Keratinocyte (primary cell): Measurements from ENCODE around the gene LRRC47. TPM values are rescaled to one million over a fixed set of nuclear protein-coding genes. Genes with fewer than 3 reads are reported as not detected.

Experiments used
- DNase-seq: peaks from one replicate; pipeline ENCODE4 v3.0.0-alpha.2; 2011; ENCODE audit warnings: low read depth, missing footprints, low spot score
- FAIRE-seq: peaks from 2 replicates; lab custom pipeline; 2011; peaks lifted over from hg19 to GRCh38; lab: Jason Lieb, UNC
- H2AFZ ChIP-seq: 2 replicates; pipeline ENCODE4 v1.6.0; 2012; ENCODE audit warnings: low read length, control low read depth, inconsistent platforms; ENCODE audit not compliant: control insufficient read depth
- H3K27ac ChIP-seq: 2 replicates; pipeline ENCODE4 v1.5.1; 2011; ENCODE audit warnings: low read length; ENCODE audit not compliant: control insufficient read depth, insufficient read depth
- H3K27me3 ChIP-seq: 3 replicates; pipeline ENCODE4 v1.6.0; 2011; ENCODE audit warnings: low read length; ENCODE audit not compliant: control insufficient read depth, insufficient read depth; ENCODE audit errors: extremely low read depth
- H3K36me3 ChIP-seq, 2 experiments: 2 replicates in 1 of 2; 3 replicates in 1 of 2; pipeline ENCODE4 v1.5.1; 2011; ENCODE audit warnings: low read length in 2 of 2, mild to moderate bottlenecking in 1 of 2; ENCODE audit not compliant: control insufficient read depth in 2 of 2, insufficient read depth in 2 of 2; ENCODE audit errors: extremely low read depth in 1 of 2
- H3K4me1 ChIP-seq: 3 replicates; pipeline ENCODE4 v1.5.1; 2011; ENCODE audit warnings: low read length; ENCODE audit not compliant: control insufficient read depth, insufficient read depth; ENCODE audit errors: extremely low read depth
- H3K4me2 ChIP-seq: 3 replicates; pipeline ENCODE4 v1.6.0; 2011; ENCODE audit warnings: low read depth, low read length; ENCODE audit not compliant: control insufficient read depth, insufficient read depth; ENCODE audit errors: extremely low read depth
- H3K4me3 ChIP-seq, 3 experiments: fragments of 200-600 bp in 1 of 3; sonication (generic) in 1 of 3; 2 replicates in 2 of 3; 3 replicates in 1 of 3; pipeline ENCODE4 v1.5.1; 2011 to 2016; ENCODE audit warnings: low read length in 3 of 3, mild to moderate bottlenecking in 3 of 3, control low read depth in 2 of 3, inconsistent platforms in 1 of 3, low read depth in 1 of 3, mixed read lengths in 1 of 3, mixed run types in 1 of 3, moderate library complexity in 1 of 3; ENCODE audit not compliant: control insufficient read depth in 2 of 3, insufficient read depth in 2 of 3; ENCODE audit errors: extremely low read depth in 1 of 3
- H3K79me2 ChIP-seq: 2 replicates; pipeline ENCODE4 v1.6.0; 2012; ENCODE audit warnings: low read length; ENCODE audit not compliant: control insufficient read depth, insufficient read depth
- H3K9ac ChIP-seq: 3 replicates; pipeline ENCODE4 v1.6.0; 2011; ENCODE audit warnings: low read length; ENCODE audit not compliant: control insufficient read depth, insufficient read depth; ENCODE audit errors: extremely low read depth
- H3K9me1 ChIP-seq: 3 replicates; pipeline ENCODE4 v1.6.0; 2011; ENCODE audit warnings: low read length; ENCODE audit not compliant: control insufficient read depth, insufficient read depth; ENCODE audit errors: extremely low read depth
- H3K9me3 ChIP-seq: 2 replicates; pipeline ENCODE4 v1.5.1; 2012; ENCODE audit warnings: low read depth, low read length; ENCODE audit not compliant: control insufficient read depth
- H4K20me1 ChIP-seq: 3 replicates; pipeline ENCODE4 v1.6.0; 2011; ENCODE audit warnings: low read length; ENCODE audit not compliant: control insufficient read depth, insufficient read depth; ENCODE audit errors: extremely low read depth
- EZH2 ChIP-seq: IDR thresholded peaks from one replicate; pipeline ENCODE4 v1.6.1; 2012; ENCODE audit warnings: inconsistent platforms, mild to moderate bottlenecking, low read length, moderate library complexity
- dilution Hi-C: fragments of 300-500 bp; cut with MboI; formaldehyde crosslinking; loops from one replicate; pipeline ENCODE4 v1.7.0; 2020; ENCODE audit warnings: low sequenced_read_pairs; ENCODE audit not compliant: extremely low pct_ligation_motif_present
- polyA plus RNA-seq, 5 experiments: library from polyadenylated mRNA; depleted of rRNA in 3 of 5; stranded (reverse) in 3 of 5; stranded (forward) in 1 of 5; unstranded in 1 of 5; fragments of >200 nt; gene quantifications; 1 replicate in 1 of 5; 2 replicates in 3 of 5; 3 replicates in 1 of 5; pipeline versions ENCODE4 v1.2.1 to v1.2.3, GENCODE V29; 2011 to 2012; ENCODE audit warnings: missing spikeins in 2 of 5, low read depth in 1 of 5, low replicate concordance in 1 of 5
- TF ChIP-seq, protein P1 (sequence below), 3 experiments: IDR thresholded peaks in 1 of 3; conservative IDR thresholded peaks in 1 of 3; optimal IDR thresholded peaks in 1 of 3; 2 replicates in 2 of 3; 3 replicates in 1 of 3; pipeline versions ENCODE3 to v1.5.1; 2011; ENCODE audit warnings: low read length in 3 of 3, mild to moderate bottlenecking in 3 of 3, moderate library complexity in 2 of 3, control low read depth in 1 of 3, inconsistent platforms in 1 of 3; ENCODE audit not compliant: insufficient read depth in 2 of 3; ENCODE audit errors: extremely low read depth in 1 of 3

Gene LRRC47
- polyA plus RNA-seq, 1 donor (not counting 4 experiments of a cell fraction or from before 2014, with no cell fraction given) = 40.1 TPM

DNA sequence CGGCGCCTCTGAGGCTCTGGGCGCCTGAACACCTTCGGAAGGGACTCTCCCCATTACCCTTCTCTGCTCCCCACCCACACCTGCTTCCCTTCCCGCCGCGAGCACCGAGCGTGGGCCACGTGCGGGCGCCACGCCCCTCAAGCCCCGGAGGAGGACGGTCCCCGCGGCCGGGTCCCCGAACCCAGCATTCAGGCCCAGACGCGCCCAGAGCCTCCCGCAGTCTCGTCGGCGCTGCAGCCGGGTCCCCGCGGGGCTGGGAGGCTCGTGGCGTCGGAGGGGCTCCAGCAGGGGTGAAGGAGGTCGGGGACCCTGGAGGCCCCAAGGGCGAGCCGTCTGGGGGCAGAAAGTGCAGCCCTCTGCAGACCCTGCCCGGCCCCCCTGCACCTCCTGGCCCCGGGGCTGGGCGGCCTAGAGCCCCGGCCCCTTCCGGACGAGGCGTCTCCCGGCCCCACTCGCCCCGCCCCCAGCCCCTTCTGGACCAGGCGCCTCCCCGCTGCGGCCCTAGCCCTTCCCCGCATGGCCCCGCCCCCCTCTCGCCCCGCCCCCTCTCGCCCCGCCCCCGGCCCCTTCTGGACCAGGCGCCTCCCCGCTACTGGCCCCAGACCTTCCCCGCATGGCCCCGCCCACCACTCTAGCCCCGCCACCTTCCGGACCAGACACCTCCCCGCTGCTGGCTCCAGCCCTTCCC, 24.1 kb downstream of the LRRC47 start:
- FAIRE-seq (no peak), DNase-seq (peak; percentile 60)
- H3K79me2 ChIP-seq = no peaks in the 10 kb centered on the region
- peak overlapping the region; percentile 2 for H2AFZ ChIP-seq
- dilution Hi-C loops = no loop called here
- TF ChIP-seq, protein P1, sequence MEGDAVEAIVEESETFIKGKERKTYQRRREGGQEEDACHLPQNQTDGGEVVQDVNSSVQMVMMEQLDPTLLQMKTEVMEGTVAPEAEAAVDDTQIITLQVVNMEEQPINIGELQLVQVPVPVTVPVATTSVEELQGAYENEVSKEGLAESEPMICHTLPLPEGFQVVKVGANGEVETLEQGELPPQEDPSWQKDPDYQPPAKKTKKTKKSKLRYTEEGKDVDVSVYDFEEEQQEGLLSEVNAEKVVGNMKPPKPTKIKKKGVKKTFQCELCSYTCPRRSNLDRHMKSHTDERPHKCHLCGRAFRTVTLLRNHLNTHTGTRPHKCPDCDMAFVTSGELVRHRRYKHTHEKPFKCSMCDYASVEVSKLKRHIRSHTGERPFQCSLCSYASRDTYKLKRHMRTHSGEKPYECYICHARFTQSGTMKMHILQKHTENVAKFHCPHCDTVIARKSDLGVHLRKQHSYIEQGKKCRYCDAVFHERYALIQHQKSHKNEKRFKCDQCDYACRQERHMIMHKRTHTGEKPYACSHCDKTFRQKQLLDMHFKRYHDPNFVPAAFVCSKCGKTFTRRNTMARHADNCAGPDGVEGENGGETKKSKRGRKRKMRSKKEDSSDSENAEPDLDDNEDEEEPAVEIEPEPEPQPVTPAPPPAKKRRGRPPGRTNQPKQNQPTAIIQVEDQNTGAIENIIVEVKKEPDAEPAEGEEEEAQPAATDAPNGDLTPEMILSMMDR (optimal IDR thresholded peaks at IDR 0.05 in 1 of 3, IDR thresholded peaks at IDR 0.05 in 1 of 3, conservative IDR thresholded peaks at IDR 0.05 in 1 of 3; ENCODE audit: extremely low read depth in 1 of 3, insufficient read depth in 2 of 3, low read length in 3 of 3) = no peak
- TF ChIP-seq EZH2 = no peak
- no peaks in the 10 kb centered on the region for H3K36me3 ChIP-seq
- H3K27me3 ChIP-seq = no peaks in the 10 kb centered on the region
- H3K9ac ChIP-seq = no peak overlapping the region
- no peaks in the 10 kb centered on the region for H4K20me1 ChIP-seq
- H3K4me1 ChIP-seq = peaks cover 5% of the 10 kb centered on the region
- no peak overlapping the region for H3K27ac ChIP-seq
- no peaks in the 10 kb centered on the region for H3K9me1 ChIP-seq
- peak overlapping the region; percentile 59 for H3K4me2 ChIP-seq
- H3K9me3 ChIP-seq = no peaks in the 10 kb centered on the region
- H3K4me3 ChIP-seq = peak overlapping the region; percentile 38 to 59 (median 52)

DNA sequence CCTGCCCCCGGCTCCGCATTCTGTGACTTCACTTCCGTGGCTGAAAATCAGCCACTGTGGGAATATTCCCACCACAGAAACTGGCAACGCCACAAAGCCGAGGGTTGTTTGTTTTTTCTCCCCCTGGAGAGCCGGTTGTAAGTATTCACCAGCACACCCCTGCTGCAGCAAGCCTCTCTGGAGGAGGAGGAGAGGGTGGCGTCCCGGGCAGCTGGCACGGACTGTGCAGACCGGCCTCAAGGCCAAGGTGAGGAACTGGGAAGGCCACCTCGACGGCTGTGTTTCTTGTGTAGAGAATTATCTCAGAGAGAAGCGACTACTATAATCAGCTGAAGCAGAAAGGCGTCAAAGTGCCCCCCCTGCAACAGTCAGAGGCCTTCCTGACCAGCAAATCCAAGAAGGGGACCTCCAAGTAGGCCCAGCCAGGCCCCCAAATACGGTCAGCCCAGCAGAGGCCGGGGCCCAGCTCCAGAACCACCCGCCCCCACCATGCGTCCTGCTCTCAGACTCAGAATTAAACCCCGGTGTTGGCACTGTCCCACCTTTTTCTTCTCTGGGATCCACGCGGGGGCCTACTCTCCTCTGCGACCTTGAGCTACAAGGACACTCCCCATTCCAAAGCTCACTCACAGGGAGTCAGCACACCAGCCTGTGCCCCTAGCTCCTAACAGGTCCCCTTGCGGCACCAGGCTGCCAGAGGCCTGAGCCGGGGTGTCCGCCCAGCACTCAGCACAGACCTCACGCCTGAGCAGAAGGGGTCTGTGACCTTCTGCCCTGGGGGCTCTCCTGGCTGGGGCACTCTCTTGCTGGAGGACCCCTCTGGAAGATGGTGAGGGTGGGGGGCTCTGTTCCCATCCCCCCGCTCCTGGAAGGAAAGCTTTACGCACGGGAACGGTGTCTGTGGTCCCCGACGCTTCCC, 24.9 kb downstream of the LRRC47 start:
- no peak overlapping the region for H3K9ac ChIP-seq
- H3K4me2 ChIP-seq = peak overlapping the region; percentile 59
- H3K9me3 ChIP-seq = no peaks in the 10 kb centered on the region
- DNase-seq (no peak), FAIRE-seq (no peak)
- no peaks in the 10 kb centered on the region for H3K79me2 ChIP-seq
- H4K20me1 ChIP-seq = no peaks in the 10 kb centered on the region
- H3K36me3 ChIP-seq = no peaks in the 10 kb centered on the region
- no peak for TF ChIP-seq EZH2
- TF ChIP-seq, protein P1 (optimal IDR thresholded peaks at IDR 0.05 in 1 of 3, IDR thresholded peaks at IDR 0.05 in 1 of 3, conservative IDR thresholded peaks at IDR 0.05 in 1 of 3; ENCODE audit: extremely low read depth in 1 of 3, insufficient read depth in 2 of 3, low read length in 3 of 3) = no peak
- H3K4me1 ChIP-seq = peaks cover 5% of the 10 kb centered on the region
- H2AFZ ChIP-seq = no peak overlapping the region
- H3K27ac ChIP-seq = no peak overlapping the region
- dilution Hi-C loops = no loop called here
- H3K4me3 ChIP-seq = peak overlapping the region in 1 of 3 experiments; percentile 52
- no peaks in the 10 kb centered on the region for H3K9me1 ChIP-seq
- no peaks in the 10 kb centered on the region for H3K27me3 ChIP-seq
